DOHH2 (cell line): ENCODE data around the gene APOA1.
A peak's percentile ranks its signal among the peaks of the same experiment; 100 is the strongest.

Experiments used
- H3F3A ChIP-seq: fragments of 200-600 bp; sonication (generic), shearing (Covaris generic); 2 replicates; pipeline ENCODE4 v1.6.0; 2016; ENCODE audit warnings: antibody characterized with exemption, mild to moderate bottlenecking; ENCODE audit not compliant: control insufficient read depth, insufficient read depth
- H3K27ac ChIP-seq: fragments of 200-600 bp; sonication (generic); 2 replicates; pipeline ENCODE4 v1.5.1; 2014; ENCODE audit warnings: low read depth, mild to moderate bottlenecking, low read length, moderate library complexity
- H3K27me3 ChIP-seq: fragments of 200-600 bp; sonication (generic); 2 replicates; pipeline ENCODE4 v1.6.1; 2014; ENCODE audit warnings: mild to moderate bottlenecking, low read length, mixed read lengths; ENCODE audit not compliant: control insufficient read depth
- H3K36me3 ChIP-seq: fragments of 200-600 bp; sonication (generic); 2 replicates; pipeline ENCODE4 v1.6.1; 2014; ENCODE audit warnings: mild to moderate bottlenecking, low read length, moderate library complexity, mixed read lengths; ENCODE audit not compliant: control insufficient read depth
- H3K4me1 ChIP-seq: fragments of 200-600 bp; sonication (generic); 2 replicates; pipeline ENCODE4 v1.6.1; 2014; ENCODE audit warnings: mild to moderate bottlenecking, low read length, mixed read lengths; ENCODE audit not compliant: control insufficient read depth
- H3K4me2 ChIP-seq: fragments of 200-600 bp; sonication (generic); 2 replicates; pipeline ENCODE4 v1.6.0; 2014; ENCODE audit warnings: mild to moderate bottlenecking, low read length, moderate library complexity
- H3K4me3 ChIP-seq: fragments of 200-600 bp; sonication (generic); 2 replicates; pipeline ENCODE4 v1.5.1; 2014; ENCODE audit warnings: mild to moderate bottlenecking, low read length, mixed read lengths
- H3K79me2 ChIP-seq: fragments of 200-600 bp; sonication (generic); 2 replicates; pipeline ENCODE4 v1.6.1; 2014; ENCODE audit warnings: mild to moderate bottlenecking, low read length, mixed read lengths; ENCODE audit not compliant: control insufficient read depth
- H3K9me2 ChIP-seq: fragments of 200-600 bp; sonication (generic); replicated peaks from 2 replicates; pipeline ENCODE4 v1.6.1; 2014; ENCODE audit warnings: mild to moderate bottlenecking, low read length, mixed read lengths; ENCODE audit not compliant: control insufficient read depth
- H3K9me3 ChIP-seq: fragments of 200-600 bp; sonication (generic); 2 replicates; pipeline ENCODE4 v1.6.1; 2014; ENCODE audit warnings: antibody characterized with exemption, low read length, mixed read lengths; ENCODE audit not compliant: control insufficient read depth, insufficient read depth
- H4K20me1 ChIP-seq: fragments of 200-600 bp; sonication (generic); 2 replicates; pipeline ENCODE4 v1.6.0; 2014; ENCODE audit warnings: low read depth, mild to moderate bottlenecking, antibody characterized with exemption, low read length, moderate library complexity; ENCODE audit not compliant: control insufficient read depth, insufficient read depth
- CTCF ChIP-seq: fragments of 200-600 bp; sonication (generic); IDR thresholded peaks from one replicate; pipeline ENCODE4 v1.5.1; 2014; ENCODE audit warnings: antibody characterized with exemption, mild to moderate bottlenecking, low read depth, low read length; ENCODE audit not compliant: poor library complexity, severe bottlenecking
- EZH2phosphoT487 ChIP-seq: fragments of 200-600 bp; sonication (generic); IDR thresholded peaks from 2 replicates; pipeline ENCODE4 v1.6.1; 2017; ENCODE audit warnings: borderline replicate concordance, mild to moderate bottlenecking, antibody characterized with exemption, low read length, moderate library complexity, mixed read lengths

The APOA1 gene

DNA sequence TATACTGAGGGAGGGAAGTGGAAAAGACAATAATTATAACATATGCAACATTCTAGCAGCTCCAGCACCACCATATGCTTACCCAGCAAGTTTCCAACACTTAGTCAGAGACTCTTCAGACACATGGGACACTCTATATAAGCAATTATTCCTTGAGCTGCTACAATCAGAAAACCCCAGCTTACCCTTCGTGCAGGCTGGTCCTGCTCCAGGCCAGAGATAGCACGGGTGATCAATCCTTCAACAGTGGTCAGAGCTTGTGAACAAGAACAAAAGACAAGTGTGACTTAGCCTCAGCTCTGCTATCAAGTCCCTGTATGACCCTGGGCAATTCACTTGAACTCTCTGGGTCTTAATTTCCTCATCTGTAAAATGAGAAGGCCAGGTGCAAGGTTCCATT, 51.1 kb downstream of the APOA1 start:
- Histone ChIP-seq H3K27ac (no peak overlapping the region), H3K4me3 (peak overlapping the region; percentile 95), H3K9me2 (no peaks in the 10 kb centered on the region), H3K4me2 (peak overlapping the region; percentile 77), H3K9me3 (no peaks in the 10 kb centered on the region), H3K79me2 (peaks cover 28% of the 10 kb centered on the region), H3K36me3 (peaks cover 63% of the 10 kb centered on the region), H4K20me1 (no peaks in the 10 kb centered on the region), H3F3A (no peaks in the 10 kb centered on the region), H3K4me1 (peaks cover 21% of the 10 kb centered on the region), H3K27me3 (no peaks in the 10 kb centered on the region)
- no peak for TF ChIP-seq CTCF
- TF ChIP-seq EZH2phosphoT487: no peak
